Vagina (tissue), 2 donors: ENCODE results near the gene BICD1. TPM values are rescaled to one million over a fixed set of nuclear protein-coding genes. Genes with fewer than 3 reads are reported as not detected.
"Not testable (repeated sequence)": the region's sequence is repeated elsewhere in the genome, so short reads cannot be mapped to it uniquely, and the experiment has no call there.

Experiments
- DNase-seq, 2 donors: peaks; one replicate each; pipeline ENCODE4 v3.0.0-alpha.2; 2017; ENCODE audit errors: extremely low spot score in 2 of 2
- H3K27ac ChIP-seq: fragments of 200-600 bp; sonication (generic); one replicate; pipeline ENCODE4 v1.5.1; 2019
- H3K27me3 ChIP-seq: fragments of 200-600 bp; sonication (generic); one replicate; pipeline ENCODE4 v1.5.1; 2019
- H3K36me3 ChIP-seq, 2 donors: fragments of 200-600 bp; sonication (generic); one replicate each; pipeline ENCODE4 v1.5.1; 2017 to 2019
- H3K4me1 ChIP-seq: fragments of 200-600 bp; sonication (generic); one replicate; pipeline ENCODE4 v1.5.1; 2019
- H3K4me3 ChIP-seq, 2 donors: fragments of 200-600 bp; sonication (generic); 1 replicate in 1 of 2; 2 replicates in 1 of 2; pipeline ENCODE4 v1.5.1; 2016 to 2019
- H3K9me3 ChIP-seq: fragments of 200-600 bp; sonication (generic); one replicate; pipeline ENCODE4 v1.5.1; 2019
- POLR2A ChIP-seq, 2 donors: fragments of 450-650 bp; IDR thresholded peaks; one replicate each; pipeline ENCODE4 v1.6.1; 2017; ENCODE audit warnings: antibody characterized with exemption in 2 of 2, mild to moderate bottlenecking in 2 of 2, moderate library complexity in 2 of 2
- POLR2AphosphoS5 ChIP-seq, 2 donors: sonication (generic); formaldehyde crosslinking; IDR thresholded peaks; one replicate each; pipeline ENCODE4 v1.9.0; 2017; ENCODE audit warnings: antibody characterized with exemption in 2 of 2, mild to moderate bottlenecking in 2 of 2, low read depth in 1 of 2; ENCODE audit not compliant: insufficient read depth in 1 of 2
- intact Hi-C: fragments of 100-400 bp; cut with DNase I; formaldehyde crosslinking; loops from one replicate; pipeline ENCODE4 v1.15.1; 2023
- total RNA-seq: library from RNA; depleted of rRNA; stranded (reverse); fragments of >200 nt; gene quantifications from one replicate; pipeline ENCODE4 v1.2.3, GENCODE V29; 2016
- TF ChIP-seq, protein P1 (sequence below), 3 experiments: fragments of 450-650 bp in 2 of 3; fragments of 200-600 bp in 1 of 3; sonication (generic) in 1 of 3; IDR thresholded peaks; one replicate each; pipeline ENCODE4 v1.5.1; 2017 to 2019; ENCODE audit warnings: antibody characterized with exemption in 3 of 3, mild to moderate bottlenecking in 2 of 3, moderate library complexity in 2 of 3

Gene BICD1
- total RNA-seq, 1 donor from 2014 or later: 19.6 TPM

DNA sequence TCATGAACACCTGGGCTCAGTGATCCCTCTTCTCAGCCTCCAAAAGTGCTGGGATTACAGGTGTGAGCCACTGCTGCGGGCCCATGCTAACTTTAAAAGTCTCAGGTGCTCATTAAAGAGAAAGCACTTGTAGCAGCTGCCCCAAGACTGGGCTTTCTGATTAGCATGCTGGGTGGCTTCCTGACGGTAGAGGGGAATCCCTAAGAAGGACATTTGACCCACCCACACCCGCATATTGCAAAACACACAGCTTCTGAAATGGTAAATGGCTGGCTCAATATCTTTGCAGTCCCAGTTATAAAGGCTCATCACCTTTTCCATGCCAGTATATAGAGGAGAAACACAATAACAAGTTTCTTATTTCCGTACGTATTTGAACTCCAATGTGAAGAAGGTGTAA is 19.3 kb upstream of the BICD1 start:
- Histone ChIP-seq H3K36me3 (no peaks in the 10 kb centered on the region), H3K9me3 (no peaks in the 10 kb centered on the region), H3K4me3 (no peak overlapping the region), H3K4me1 (no peaks in the 10 kb centered on the region), H3K27ac (no peak overlapping the region), H3K27me3 (no peaks in the 10 kb centered on the region)
- no peak for DNase-seq
- intact Hi-C loops: no loop called here
- no peak for TF ChIP-seq POLR2A (IDR thresholded peaks at IDR 0.05)
- TF ChIP-seq POLR2AphosphoS5 (IDR thresholded peaks at IDR 0.05; ENCODE audit: insufficient read depth in 1 of 2, low read depth in 1 of 2): no peak
- TF ChIP-seq, protein P1, sequence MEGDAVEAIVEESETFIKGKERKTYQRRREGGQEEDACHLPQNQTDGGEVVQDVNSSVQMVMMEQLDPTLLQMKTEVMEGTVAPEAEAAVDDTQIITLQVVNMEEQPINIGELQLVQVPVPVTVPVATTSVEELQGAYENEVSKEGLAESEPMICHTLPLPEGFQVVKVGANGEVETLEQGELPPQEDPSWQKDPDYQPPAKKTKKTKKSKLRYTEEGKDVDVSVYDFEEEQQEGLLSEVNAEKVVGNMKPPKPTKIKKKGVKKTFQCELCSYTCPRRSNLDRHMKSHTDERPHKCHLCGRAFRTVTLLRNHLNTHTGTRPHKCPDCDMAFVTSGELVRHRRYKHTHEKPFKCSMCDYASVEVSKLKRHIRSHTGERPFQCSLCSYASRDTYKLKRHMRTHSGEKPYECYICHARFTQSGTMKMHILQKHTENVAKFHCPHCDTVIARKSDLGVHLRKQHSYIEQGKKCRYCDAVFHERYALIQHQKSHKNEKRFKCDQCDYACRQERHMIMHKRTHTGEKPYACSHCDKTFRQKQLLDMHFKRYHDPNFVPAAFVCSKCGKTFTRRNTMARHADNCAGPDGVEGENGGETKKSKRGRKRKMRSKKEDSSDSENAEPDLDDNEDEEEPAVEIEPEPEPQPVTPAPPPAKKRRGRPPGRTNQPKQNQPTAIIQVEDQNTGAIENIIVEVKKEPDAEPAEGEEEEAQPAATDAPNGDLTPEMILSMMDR (IDR thresholded peaks at IDR 0.05): no peak

DNA sequence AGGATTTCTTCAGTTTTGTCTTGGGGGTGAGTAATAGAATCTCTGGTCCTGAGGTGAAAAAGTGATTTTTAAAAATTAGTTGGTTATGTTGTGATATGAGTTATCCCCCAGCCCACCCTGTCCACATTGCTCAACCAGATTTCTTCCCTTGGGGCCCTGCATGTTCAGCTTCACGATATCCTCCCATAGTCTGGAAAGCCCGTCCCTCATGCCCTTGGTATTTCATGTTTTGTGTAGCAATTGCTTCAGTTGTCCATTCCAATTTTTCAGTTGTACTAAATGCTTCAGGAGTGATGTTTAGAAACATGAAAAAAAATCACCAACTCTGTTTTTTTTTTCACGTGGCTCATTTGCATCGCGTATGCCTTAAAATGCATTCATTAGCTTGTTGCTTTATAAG is 17.5 kb upstream of the BICD1 start:
- TF ChIP-seq, protein P1 (IDR thresholded peaks at IDR 0.05): no peak
- no peak for TF ChIP-seq POLR2AphosphoS5 (IDR thresholded peaks at IDR 0.05; ENCODE audit: insufficient read depth in 1 of 2, low read depth in 1 of 2)
- TF ChIP-seq POLR2A (IDR thresholded peaks at IDR 0.05): no peak
- intact Hi-C loops: no loop called here
- H3K36me3 ChIP-seq: no peaks in the 10 kb centered on the region
- no peak for DNase-seq
- H3K27ac ChIP-seq: no peak overlapping the region
- H3K4me1 ChIP-seq: no peaks in the 10 kb centered on the region
- H3K9me3 ChIP-seq: no peaks in the 10 kb centered on the region
- no peak overlapping the region for H3K4me3 ChIP-seq
- H3K27me3 ChIP-seq: no peaks in the 10 kb centered on the region

DNA sequence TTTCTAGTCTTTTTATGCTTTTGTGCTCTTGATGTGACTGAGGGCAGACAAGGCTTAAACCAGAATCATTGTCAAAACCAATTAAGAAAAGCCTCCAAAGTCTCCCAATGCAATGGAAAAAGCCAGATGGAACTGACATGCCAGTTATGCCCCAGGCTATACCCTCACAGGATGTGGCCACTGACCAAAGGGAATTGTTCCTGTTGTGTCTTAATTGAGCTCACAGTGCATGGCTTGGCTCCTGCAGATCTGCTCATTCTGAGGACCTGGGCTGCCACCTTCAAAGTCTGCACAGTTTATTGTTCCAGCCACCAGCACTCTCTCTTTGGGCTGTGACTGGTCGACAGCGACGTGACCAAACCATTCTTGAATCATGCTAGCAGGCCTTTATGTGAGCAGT is 17.1 kb upstream of the BICD1 start:
- no peaks in the 10 kb centered on the region for H3K4me1 ChIP-seq
- no peak for TF ChIP-seq POLR2A (IDR thresholded peaks at IDR 0.05)
- no peak for TF ChIP-seq POLR2AphosphoS5 (IDR thresholded peaks at IDR 0.05; ENCODE audit: insufficient read depth in 1 of 2, low read depth in 1 of 2)
- TF ChIP-seq, protein P1 (IDR thresholded peaks at IDR 0.05): no peak

DNA sequence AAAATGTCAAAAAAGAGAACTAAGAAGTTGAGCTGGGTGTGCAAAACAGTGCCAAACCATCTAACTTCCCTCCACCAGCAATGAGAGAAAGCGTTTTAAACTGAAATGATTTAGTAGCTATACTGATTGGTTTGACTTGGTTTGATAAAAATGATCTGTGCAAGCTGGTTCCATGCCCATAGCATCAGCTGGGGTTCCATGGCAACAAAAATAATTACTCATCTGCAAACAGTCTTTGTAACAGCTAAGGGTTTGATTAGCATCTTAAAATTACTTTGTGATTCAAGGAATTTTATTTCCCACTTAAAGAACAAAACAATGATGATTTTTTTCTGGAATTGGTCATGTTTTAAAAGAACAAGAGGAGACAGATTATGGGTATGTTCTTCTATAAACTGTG is 15.0 kb upstream of the BICD1 start:
- H3K36me3 ChIP-seq: no peaks in the 10 kb centered on the region
- no peaks in the 10 kb centered on the region for H3K4me1 ChIP-seq
- no peak for DNase-seq
- no peak overlapping the region for H3K27ac ChIP-seq
- no peaks in the 10 kb centered on the region for H3K9me3 ChIP-seq
- intact Hi-C loops: no loop called here
- no peak overlapping the region for H3K4me3 ChIP-seq
- no peaks in the 10 kb centered on the region for H3K27me3 ChIP-seq
- no peak for TF ChIP-seq POLR2AphosphoS5 (IDR thresholded peaks at IDR 0.05; ENCODE audit: insufficient read depth in 1 of 2, low read depth in 1 of 2)
- TF ChIP-seq, protein P1 (IDR thresholded peaks at IDR 0.05): no peak
- no peak for TF ChIP-seq POLR2A (IDR thresholded peaks at IDR 0.05)

More for the DNA sequence above, 17.1 kb upstream of the BICD1 start:
- no peaks in the 10 kb centered on the region for H3K9me3 ChIP-seq
- H3K27me3 ChIP-seq: no peaks in the 10 kb centered on the region
- DNase-seq: no peak
- intact Hi-C loops: no loop called here
- no peak overlapping the region for H3K27ac ChIP-seq
- no peak overlapping the region for H3K4me3 ChIP-seq
- H3K36me3 ChIP-seq: no peaks in the 10 kb centered on the region

DNA sequence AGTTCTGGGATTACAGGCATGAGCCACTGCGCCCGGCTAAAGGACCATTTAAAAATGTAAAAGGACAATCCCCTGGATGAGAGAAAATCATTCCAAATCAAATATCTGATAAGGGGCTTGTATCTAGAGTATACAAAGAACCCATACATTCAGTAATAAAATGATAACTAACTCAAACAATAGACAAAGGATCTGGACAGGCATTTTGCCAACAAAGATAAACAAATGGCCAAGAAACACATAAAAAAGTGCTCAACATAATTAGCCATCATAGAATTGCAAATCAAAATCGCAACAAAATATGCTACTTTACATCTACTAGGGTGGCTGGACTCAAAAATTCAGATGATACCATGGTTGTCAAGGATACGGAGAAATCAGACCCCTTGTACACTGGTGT is 8.5 kb upstream of the BICD1 start:
- Histone ChIP-seq H3K4me1 (no peaks in the 10 kb centered on the region), H3K36me3 (no peaks in the 10 kb centered on the region), H3K27me3 (no peaks in the 10 kb centered on the region), H3K4me3 (no peak overlapping the region), H3K27ac (no peak overlapping the region), H3K9me3 (no peaks in the 10 kb centered on the region)
- TF ChIP-seq POLR2A (IDR thresholded peaks at IDR 0.05) (no peak), POLR2AphosphoS5 (IDR thresholded peaks at IDR 0.05; ENCODE audit: insufficient read depth in 1 of 2, low read depth in 1 of 2) (no peak)
- TF ChIP-seq, protein P1 (IDR thresholded peaks at IDR 0.05): no peak
- DNase-seq: no peak
- intact Hi-C loops: no loop called here

DNA sequence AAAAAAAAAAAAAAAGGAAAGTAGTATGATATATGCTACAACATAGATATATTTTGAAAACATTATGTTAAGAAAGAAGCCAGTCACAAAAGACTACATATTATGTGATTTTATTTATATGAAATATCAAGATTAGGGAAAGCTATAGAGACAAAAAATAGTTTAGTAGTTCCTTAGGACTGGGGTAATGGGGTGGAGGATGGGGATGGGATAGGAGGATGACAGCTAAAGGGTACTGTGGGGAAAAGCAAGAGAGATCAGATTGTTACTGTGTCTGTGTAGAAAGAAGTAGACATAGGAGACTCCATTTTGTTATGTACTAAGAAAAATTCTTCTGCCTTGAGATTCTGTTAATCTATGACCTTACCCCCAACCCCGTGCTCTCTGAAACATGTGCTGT is 7.4 kb upstream of the BICD1 start:
- H3K27ac ChIP-seq, H3K9me3 ChIP-seq, H3K4me3 ChIP-seq, H3K27me3 ChIP-seq, H3K36me3 ChIP-seq, H3K4me1 ChIP-seq, intact Hi-C loops, DNase-seq: not testable (repeated sequence)
